Measurements from ENCODE around the gene KLHL3. TPM values are rescaled to one million over a fixed set of nuclear protein-coding genes. Genes with fewer than 3 reads are reported as not detected.

KLHL3 gene
- total RNA-seq, 1 donor from 2014 or later = 11.8 TPM

- no peak for TF ChIP-seq CTCF (conservative IDR thresholded peaks at IDR 0.05)
- H3K9me3 Mint-ChIP-seq = no peaks in the 10 kb centered on the region
- no peak overlapping the region for H3K4me3 Mint-ChIP-seq
- DNase-seq (ENCODE audit: low read depth, low spot score) = no peak
- no peaks in the 10 kb centered on the region for H3K36me3 Mint-ChIP-seq (ENCODE audit: low read depth)
- no peaks in the 10 kb centered on the region for H3K4me1 Mint-ChIP-seq
- no peaks in the 10 kb centered on the region for H3K27me3 Mint-ChIP-seq (ENCODE audit: low read depth)
- no peak overlapping the region for H3K27ac Mint-ChIP-seq (ENCODE audit: unreplicated experiment)
Measured at GRCh38 chr5:137727623-137728022, 8.3 kb downstream of the KLHL3 start.

- no peak for TF ChIP-seq CTCF (conservative IDR thresholded peaks at IDR 0.05)
- no peaks in the 10 kb centered on the region for H3K27me3 Mint-ChIP-seq (ENCODE audit: low read depth)
- DNase-seq (ENCODE audit: low read depth, low spot score) = no peak
- H3K4me1 Mint-ChIP-seq = no peaks in the 10 kb centered on the region
- no peak overlapping the region for H3K4me3 Mint-ChIP-seq
- no peaks in the 10 kb centered on the region for H3K9me3 Mint-ChIP-seq
- H3K36me3 Mint-ChIP-seq (ENCODE audit: low read depth) = peaks cover 2% of the 10 kb centered on the region
- no peak overlapping the region for H3K27ac Mint-ChIP-seq (ENCODE audit: unreplicated experiment)
Measured at GRCh38 chr5:137724251-137724650, 11.6 kb downstream of the KLHL3 start.

- TF ChIP-seq CTCF (conservative IDR thresholded peaks at IDR 0.05) = no peak
- DNase-seq (ENCODE audit: low read depth, low spot score) = no peak
- no peak overlapping the region for H3K27ac Mint-ChIP-seq (ENCODE audit: unreplicated experiment)
- H3K9me3 Mint-ChIP-seq = peaks cover 5% of the 10 kb centered on the region
- H3K27me3 Mint-ChIP-seq (ENCODE audit: low read depth) = no peaks in the 10 kb centered on the region
- H3K4me1 Mint-ChIP-seq = no peaks in the 10 kb centered on the region
- H3K36me3 Mint-ChIP-seq (ENCODE audit: low read depth) = peaks cover 15% of the 10 kb centered on the region
- no peak overlapping the region for H3K4me3 Mint-ChIP-seq
Measured at GRCh38 chr5:137718611-137719010, 17.3 kb downstream of the KLHL3 start.

- Mint-ChIP-seq H3K4me3 (no peak overlapping the region), H3K9me3 (peaks cover 10% of the 10 kb centered on the region), H3K36me3 (ENCODE audit: low read depth) (peaks cover 21% of the 10 kb centered on the region), H3K4me1 (no peaks in the 10 kb centered on the region), H3K27me3 (ENCODE audit: low read depth) (no peaks in the 10 kb centered on the region), H3K27ac (ENCODE audit: unreplicated experiment) (no peak overlapping the region)
- no peak for DNase-seq (ENCODE audit: low read depth, low spot score)
- TF ChIP-seq CTCF (conservative IDR thresholded peaks at IDR 0.05) = no peak
Measured at GRCh38 chr5:137716337-137716736, 19.6 kb downstream of the KLHL3 start.

- DNase-seq (ENCODE audit: low read depth, low spot score) = no peak
Measured at GRCh38 chr5:137715456-137715855, 20.4 kb downstream of the KLHL3 start.

More at GRCh38 chr5:137715456-137715855, 20.4 kb downstream of the KLHL3 start:
- no peaks in the 10 kb centered on the region for H3K4me1 Mint-ChIP-seq
- H3K36me3 Mint-ChIP-seq (ENCODE audit: low read depth) = peaks cover 23% of the 10 kb centered on the region
- H3K27ac Mint-ChIP-seq (ENCODE audit: unreplicated experiment) = no peak overlapping the region
- no peaks in the 10 kb centered on the region for H3K27me3 Mint-ChIP-seq (ENCODE audit: low read depth)
- H3K4me3 Mint-ChIP-seq = no peak overlapping the region
- peaks cover 10% of the 10 kb centered on the region for H3K9me3 Mint-ChIP-seq
- no peak for TF ChIP-seq CTCF (conservative IDR thresholded peaks at IDR 0.05)

All from neural crest cell (in vitro differentiated cells).